ENCODE measurements around the gene TMEM63C.
"Not testable (repeated sequence)": the region's sequence is repeated elsewhere in the genome, so short reads cannot be mapped to it uniquely, and the experiment has no call there.

DNA sequence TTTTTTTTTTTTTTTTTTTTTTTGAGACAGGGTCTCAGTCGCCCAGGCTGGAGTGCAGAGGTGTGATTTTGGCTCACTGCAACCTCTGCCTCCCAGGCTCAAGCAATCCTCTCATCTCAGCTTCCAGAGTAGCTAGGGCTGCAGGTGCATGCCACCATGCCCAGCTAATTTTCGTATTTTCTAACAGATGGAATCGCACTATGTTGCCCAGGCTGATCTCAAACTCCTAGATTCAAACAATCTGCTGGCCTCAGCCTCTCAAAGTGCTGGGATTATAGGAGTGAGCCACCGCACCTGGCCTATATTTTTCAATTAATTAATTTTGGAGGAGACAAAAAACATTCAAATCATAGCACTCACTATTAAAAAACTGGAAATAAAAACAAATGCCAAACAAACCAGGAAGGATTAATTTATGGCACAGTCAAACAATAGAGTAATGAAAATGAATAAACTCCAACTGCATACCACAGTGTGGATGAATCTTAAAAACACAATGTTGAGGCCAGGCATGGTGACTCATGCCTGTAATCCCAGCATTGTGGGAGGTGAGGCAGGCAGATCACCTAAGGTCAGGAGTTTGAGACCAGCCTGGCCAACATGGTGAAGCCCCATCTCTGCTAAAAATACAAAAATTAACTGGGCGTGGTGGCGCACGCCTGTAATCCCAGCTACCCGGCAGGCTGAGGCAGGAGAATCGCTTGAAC, 7.5 kb upstream of the TMEM63C start:
- not testable (repeated sequence) for TF ChIP-seq CTCF (conservative IDR thresholded peaks at IDR 0.05; ENCODE audit: low read depth, low read length); EZH2 (IDR thresholded peaks at IDR 0.05; ENCODE audit: low read length, unreplicated experiment)

Data from PC-3 (cell line).